HG02610 (cell line): ENCODE measurements around the gene PRDM16.

Experiments used
- ATAC-seq: cut with Tn5 transposase; IDR thresholded peaks from one replicate; pipeline ENCODE4 v1.9.1; 2021; ENCODE audit warnings: mild to moderate bottlenecking, moderate library complexity; ENCODE audit not compliant: unreplicated experiment

PRDM16 gene

GRCh38 chr1:3195480-3195815 lies 126.4 kb downstream of the PRDM16 start:
- ATAC-seq = no peak

DNA sequence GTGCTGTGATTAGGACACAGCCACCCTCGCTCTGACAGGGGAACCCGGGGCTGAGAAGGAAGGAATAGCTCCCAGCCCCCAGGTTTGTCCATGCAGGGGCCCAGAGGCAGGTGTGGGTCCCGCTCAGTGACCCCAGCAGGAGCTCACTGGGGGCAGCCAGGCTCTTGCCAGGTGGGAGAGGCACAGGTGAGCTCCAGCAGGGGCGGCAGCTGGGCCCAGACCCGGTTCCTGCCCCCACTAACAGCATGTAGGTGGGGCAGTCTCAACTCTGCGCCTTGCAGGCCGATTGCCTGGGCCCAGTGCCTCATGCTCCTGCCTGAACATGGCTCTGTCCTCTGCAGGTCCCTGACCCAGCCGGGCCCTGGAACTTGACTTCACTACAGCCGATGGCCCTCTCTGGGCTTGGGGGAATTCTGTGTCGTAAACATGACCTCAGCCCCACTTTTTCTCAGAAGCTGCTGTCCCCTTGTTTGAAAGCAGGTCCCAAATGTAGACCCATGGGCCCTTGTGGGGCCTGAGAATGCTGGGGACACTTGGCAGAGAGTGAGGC lies 127.0 kb downstream of the PRDM16 start:
- no peak for ATAC-seq

DNA sequence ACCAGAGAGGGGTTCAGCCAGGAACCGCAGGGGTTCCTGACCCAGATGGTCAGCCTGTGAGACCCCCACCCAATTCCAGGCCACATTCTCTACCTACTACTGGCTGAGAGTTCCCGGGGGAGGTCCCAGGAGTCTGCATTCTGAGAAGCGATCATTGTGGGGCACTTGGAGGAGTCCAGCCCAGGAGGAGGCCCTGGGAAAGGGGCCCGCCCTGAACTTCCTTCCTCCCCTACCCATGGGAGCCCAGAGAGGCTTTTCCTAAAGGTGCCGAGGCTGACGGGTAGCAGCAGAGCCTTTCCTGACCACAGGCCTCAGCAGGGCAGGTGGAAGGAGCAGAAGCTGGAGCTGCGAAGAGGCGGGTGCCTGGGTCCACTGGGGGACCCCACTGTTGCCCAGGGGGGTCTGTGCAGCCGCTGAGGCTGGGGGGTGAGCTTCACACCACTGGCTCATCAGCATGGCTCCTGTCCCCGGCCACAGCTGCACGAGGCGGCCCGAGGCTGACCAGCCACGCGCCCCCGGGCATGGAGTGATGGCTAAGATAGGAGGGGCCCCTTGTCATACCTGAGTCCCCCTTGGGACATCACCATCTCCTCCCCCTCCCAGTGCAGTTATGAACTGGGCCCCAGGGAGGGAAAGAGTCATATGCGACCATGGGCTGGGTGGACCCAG lies 127.7 kb downstream of the PRDM16 start:
- no peak for ATAC-seq

DNA sequence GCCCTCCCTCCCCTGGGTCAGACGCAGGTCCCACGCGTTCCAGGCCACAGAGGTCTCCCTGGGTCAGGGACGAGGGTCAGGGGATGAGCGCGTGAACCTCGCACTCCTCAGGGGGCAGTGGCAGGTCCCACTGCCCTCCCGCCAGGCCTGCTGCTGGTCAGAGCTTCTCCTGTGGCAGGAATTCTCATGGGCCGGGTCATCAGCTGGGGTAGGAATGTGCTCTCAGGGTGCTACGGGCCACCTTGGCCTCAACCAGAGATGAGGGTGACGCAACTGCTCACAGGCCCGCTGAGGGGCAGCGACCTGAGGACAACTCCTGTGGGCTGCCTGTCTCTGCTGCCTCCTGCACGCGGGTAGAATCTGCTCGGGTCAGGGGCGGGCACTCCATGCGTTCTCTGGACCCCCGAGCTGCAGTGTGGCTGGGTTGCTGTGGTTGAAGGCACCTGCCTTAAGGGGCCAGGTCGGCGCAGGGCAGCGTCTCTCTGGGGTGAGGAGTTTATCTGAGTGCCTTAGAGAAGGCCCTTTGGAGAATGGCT lies 128.8 kb downstream of the PRDM16 start:
- ATAC-seq = no peak

- ATAC-seq = no peak
Observed at GRCh38 chr1:3198371-3199271, 129.6 kb downstream of the PRDM16 start.

GRCh38 chr1:3204725-3205124 lies 135.7 kb downstream of the PRDM16 start:
- ATAC-seq = no peak

GRCh38 chr1:3205815-3206214 lies 136.8 kb downstream of the PRDM16 start:
- no peak for ATAC-seq

- no peak for ATAC-seq
Observed at GRCh38 chr1:3206696-3207095, 137.7 kb downstream of the PRDM16 start.

DNA sequence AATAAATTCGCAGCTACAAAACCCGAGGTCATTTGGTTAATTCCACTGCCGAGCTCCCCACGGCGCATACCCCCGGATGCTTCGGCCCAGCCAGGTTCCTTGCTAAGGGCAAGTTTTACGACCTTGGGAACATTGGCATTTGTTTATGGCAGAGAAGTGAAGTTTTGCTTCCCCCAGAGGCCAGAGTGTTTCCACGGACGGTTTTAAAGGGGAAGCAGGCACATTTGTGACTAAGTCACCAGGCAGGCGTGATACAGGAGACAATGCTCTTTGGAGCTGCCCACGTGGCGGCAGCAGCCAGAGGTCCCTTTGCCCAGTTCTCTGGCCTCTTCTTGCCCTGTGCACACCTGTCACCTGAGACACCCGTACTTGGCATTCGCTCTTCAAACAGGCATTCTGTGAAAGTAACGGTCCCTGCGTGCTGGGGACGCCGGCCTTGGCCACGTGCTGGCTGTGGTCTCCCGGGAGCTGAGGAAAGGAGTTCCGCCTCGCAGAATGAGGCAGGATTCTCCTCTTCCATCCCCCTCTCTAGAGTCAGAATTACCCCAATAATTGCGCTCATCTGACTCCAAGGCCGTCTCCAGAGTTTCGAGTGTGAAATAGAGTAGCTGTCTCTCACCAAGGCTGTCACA lies 138.3 kb downstream of the PRDM16 start:
- no peak for ATAC-seq

GRCh38 chr1:3208819-3209200 lies 139.8 kb downstream of the PRDM16 start:
- no peak for ATAC-seq

- ATAC-seq = no peak
Observed at GRCh38 chr1:3209201-3209600, 140.2 kb downstream of the PRDM16 start.

DNA sequence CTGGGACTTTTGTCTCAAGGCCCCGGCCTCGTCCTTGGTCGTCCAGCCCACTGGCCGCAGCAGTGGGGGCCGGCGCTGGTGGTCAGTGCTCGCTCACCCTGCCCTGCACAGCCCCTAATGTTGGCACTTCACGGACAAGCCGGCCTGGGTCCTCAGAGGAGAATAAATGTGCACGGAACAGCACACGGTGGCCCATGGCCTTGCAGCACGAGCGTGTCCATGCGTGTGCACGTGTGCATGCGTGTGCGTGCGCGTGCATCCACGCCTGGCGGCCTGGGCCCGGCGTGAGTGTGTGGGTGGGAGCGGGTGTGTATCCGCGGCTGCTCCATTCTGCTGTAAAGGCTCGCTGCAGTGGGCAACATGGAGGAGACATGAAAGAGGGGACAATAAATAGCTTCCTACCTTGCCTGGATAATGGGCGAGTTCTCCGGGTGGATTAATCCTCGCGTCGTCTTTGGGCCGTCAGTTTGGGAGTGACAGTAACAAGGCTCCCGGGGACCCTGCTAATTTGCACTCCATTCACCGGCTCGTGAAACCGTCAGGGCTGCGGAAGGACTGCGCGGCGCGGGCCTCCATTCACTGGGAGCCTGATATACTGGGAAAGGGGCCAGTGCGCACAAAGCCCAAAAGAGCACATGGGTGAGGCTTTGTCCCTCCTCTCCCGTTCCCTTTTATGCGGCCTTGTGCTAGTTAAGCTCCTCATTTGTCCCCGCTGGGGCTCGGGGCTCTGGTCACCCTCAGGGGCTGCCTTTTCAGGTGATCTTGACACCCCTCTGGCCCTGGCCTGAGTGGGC lies 142.8 kb downstream of the PRDM16 start:
- no peak for ATAC-seq

DNA sequence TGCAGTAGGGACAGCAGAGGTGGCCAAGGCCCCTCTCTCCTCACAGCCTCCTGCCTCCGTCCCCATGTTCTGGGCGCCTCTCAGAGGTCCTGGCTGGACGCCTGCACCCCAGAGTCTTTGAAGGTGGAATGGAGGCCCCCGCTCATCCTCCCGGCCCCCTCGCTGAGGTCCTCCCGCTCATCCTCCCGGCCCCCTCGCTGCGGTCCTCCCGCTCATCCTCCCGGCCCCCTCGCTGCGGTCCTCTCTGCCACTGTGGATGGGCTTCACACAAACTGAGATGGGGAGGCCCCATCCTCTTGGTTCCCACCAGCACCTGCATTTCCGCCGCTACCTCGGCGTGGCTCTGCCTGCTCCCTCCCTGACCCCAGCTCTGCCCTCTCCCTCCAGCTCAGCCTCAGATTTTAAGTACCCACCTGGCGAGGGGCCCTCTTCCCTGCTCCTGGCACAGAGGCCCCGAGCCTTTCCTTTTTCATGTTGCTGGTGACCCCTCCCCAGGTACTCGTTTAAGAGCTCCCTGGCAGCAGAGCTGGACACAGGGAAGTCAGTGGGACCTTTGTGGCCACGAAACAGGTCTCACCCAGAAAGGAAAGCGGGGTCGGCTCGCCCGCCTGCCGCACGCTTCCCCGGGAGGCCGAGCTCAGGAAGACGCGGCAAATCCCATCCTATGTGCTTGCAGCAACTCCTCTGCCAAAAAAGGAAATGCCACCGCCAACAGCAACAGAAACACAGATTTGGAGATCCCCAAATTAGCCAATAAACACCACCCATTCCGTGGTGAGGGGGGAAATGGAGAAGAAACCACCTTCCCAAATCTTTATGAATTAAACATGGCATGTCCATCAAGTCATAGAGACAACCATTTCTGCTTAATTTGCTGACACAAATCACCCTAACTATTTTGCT lies 143.7 kb downstream of the PRDM16 start:
- ATAC-seq = no peak

- ATAC-seq = no peak
Observed at GRCh38 chr1:3213730-3214129, 144.7 kb downstream of the PRDM16 start.

DNA sequence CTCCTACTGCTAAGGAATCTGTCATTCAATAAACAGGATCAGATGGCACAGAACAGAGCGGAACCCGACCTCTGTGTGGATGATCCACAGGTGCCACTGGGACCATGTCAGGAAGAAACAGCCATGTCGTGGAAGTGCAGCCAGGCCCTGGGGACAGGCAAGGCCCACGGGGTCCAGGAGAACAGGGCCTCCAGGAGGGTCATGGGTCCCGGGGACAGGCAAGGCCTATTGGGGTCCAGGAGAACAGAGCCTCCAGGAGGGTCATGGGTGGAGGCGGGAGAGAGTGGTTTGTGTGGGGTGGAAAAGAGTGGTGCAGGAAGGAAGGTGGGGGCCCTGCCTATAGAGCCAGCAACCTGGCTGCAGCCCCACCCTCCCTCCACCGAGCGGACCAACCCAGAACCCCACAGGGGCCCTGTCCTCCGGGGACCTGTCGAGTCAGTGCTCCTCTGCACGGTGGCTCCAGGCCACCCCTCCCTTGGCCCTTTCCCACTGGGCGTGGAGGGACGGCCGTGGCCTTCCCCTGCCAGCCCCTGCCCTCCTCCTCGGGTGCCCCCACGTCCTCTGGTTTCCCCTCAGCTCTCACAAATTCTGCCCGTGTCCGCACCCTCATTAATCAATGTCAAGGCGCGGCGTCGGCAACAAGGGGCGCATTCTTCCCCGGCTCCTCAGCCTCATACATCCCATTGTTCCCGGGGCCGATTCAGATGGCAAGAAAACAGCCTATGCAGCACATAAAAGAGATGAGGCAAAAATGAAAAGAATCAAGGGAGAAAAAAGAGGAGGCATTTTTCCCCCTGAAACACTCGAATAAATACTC lies 146.4 kb downstream of the PRDM16 start:
- no peak for ATAC-seq

DNA sequence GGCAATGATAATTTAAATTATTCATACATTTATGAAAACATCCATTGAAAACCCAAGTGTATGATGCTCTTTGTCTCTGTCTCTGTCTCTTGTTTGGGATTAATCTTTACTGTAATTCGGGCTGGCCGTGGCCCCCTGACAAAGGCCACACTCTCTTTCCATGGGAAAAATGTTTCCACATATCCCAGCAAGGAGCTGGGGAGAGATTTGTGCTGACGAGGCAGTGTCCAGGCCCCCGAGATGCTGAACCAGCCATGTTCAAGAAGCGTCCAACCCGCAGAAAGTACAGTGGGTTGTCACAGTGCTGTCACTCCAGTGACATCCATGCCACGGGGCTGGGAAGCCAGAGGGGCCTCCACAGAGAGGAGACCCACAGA lies 147.0 kb downstream of the PRDM16 start:
- ATAC-seq = no peak

DNA sequence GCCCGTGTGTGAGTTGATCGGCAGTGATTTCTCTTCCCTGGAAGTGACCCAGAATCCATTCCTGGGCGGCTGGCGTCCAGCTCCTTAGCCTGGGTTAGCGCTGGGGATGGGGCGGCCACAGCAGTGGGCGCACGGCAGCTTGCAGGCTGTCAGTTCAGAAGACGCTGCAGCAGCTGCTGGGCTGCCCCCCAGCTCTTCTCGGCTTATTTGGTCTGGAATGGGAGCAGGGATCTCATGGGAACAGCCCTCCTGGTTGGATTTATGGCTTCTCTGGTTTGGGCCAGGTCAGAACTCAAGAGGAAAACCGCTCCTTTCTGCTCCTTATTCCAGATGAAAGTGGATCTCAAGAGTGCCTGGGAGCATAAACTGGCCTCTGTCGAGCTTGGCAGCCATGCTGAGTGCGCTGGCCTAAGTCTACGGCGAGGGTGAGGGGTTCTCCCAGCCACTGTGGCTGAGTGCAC lies 148.2 kb downstream of the PRDM16 start:
- ATAC-seq = no peak

- ATAC-seq = no peak
Observed at GRCh38 chr1:3217979-3218679, 149.1 kb downstream of the PRDM16 start.
